OCI-LY1 (cell line): ENCODE measurements around the gene GTPBP1.

Experiments
- H2AFZ ChIP-seq: fragments of 200-600 bp; sonication (generic), shearing (Covaris generic); 2 replicates; pipeline ENCODE4 v1.6.0; 2014; ENCODE audit warnings: antibody characterized with exemption, mild to moderate bottlenecking, low read length
- H3F3A ChIP-seq: fragments of 200-600 bp; sonication (generic), shearing (Covaris generic); 2 replicates; pipeline ENCODE4 v1.6.0; 2014; ENCODE audit warnings: mild to moderate bottlenecking, antibody characterized with exemption, low read length, moderate library complexity; ENCODE audit not compliant: insufficient read depth
- H3K27ac ChIP-seq: fragments of 200-600 bp; sonication (generic); 2 replicates; pipeline ENCODE4 v1.5.1; 2014; ENCODE audit warnings: low read length, mixed run types, mild to moderate bottlenecking, low read depth; ENCODE audit not compliant: poor library complexity, severe bottlenecking
- H3K27me3 ChIP-seq: fragments of 200-600 bp; sonication (generic); 2 replicates; pipeline ENCODE4 v1.6.0; 2014; ENCODE audit warnings: antibody characterized with exemption, mild to moderate bottlenecking, low read length, moderate library complexity; ENCODE audit not compliant: insufficient read depth
- H3K36me3 ChIP-seq: fragments of 200-600 bp; sonication (generic); 2 replicates; pipeline ENCODE4 v1.6.1; 2014; ENCODE audit warnings: mild to moderate bottlenecking, antibody characterized with exemption, low read length, moderate library complexity, mixed read lengths; ENCODE audit not compliant: insufficient read depth
- H3K4me1 ChIP-seq: fragments of 200-600 bp; sonication (generic); 2 replicates; pipeline ENCODE4 v1.5.1; 2014; ENCODE audit warnings: mild to moderate bottlenecking, low read length, moderate library complexity; ENCODE audit not compliant: insufficient read depth, severe bottlenecking
- H3K4me2 ChIP-seq: fragments of 200-600 bp; sonication (generic), shearing (Covaris generic); 2 replicates; pipeline ENCODE4 v1.6.1; 2014; ENCODE audit warnings: low read length
- H3K4me3 ChIP-seq: fragments of 200-600 bp; sonication (generic); 2 replicates; pipeline ENCODE4 v1.5.1; 2014; ENCODE audit warnings: low read length, low read depth, mild to moderate bottlenecking, mixed read lengths; ENCODE audit not compliant: poor library complexity, severe bottlenecking
- H3K79me2 ChIP-seq: fragments of 200-600 bp; shearing (Covaris generic); 2 replicates; pipeline ENCODE4 v1.6.1; 2016; ENCODE audit warnings: mixed run types, low read length, mixed read lengths; ENCODE audit not compliant: insufficient read depth
- H3K9ac ChIP-seq: fragments of 200-600 bp; sonication (generic), shearing (Covaris generic); 2 replicates; pipeline ENCODE4 v1.6.1; 2014; ENCODE audit warnings: mild to moderate bottlenecking, low read length, mixed read lengths
- H3K9me2 ChIP-seq: fragments of 200-600 bp; sonication (generic), shearing (Covaris generic); 2 replicates; pipeline ENCODE4 v1.6.1; 2014; ENCODE audit warnings: low read depth, mild to moderate bottlenecking, low read length, mixed read lengths
- H3K9me3 ChIP-seq: fragments of 200-600 bp; shearing (Covaris generic); 2 replicates; pipeline ENCODE4 v1.6.1; 2014; ENCODE audit warnings: low read length, mixed read lengths
- H4K20me1 ChIP-seq: fragments of 200-600 bp; sonication (generic), shearing (Covaris generic); 2 replicates; pipeline ENCODE4 v1.6.0; 2016; ENCODE audit warnings: mild to moderate bottlenecking, low read length; ENCODE audit not compliant: insufficient read depth
- CTCF ChIP-seq: fragments of 200-600 bp; sonication (generic), shearing (Covaris generic); IDR thresholded peaks from 2 replicates; pipeline ENCODE4 v1.5.1; 2017; ENCODE audit warnings: mild to moderate bottlenecking, antibody characterized with exemption, low read length, moderate library complexity, mixed read lengths
- EZH2 ChIP-seq: fragments of 200-600 bp; sonication (generic), shearing (Covaris generic); IDR thresholded peaks from 2 replicates; pipeline ENCODE4 v1.8.0; 2017; ENCODE audit warnings: borderline replicate concordance, mixed run types, mild to moderate bottlenecking, antibody characterized with exemption, low read length, moderate library complexity, mixed read lengths

GTPBP1 gene

GRCh38 chr22:38767313-38767712 is 61.6 kb downstream of the GTPBP1 start:
- TF ChIP-seq CTCF (no peak), EZH2 (no peak)
- H3K27me3 ChIP-seq: no peaks in the 10 kb centered on the region

GRCh38 chr22:38768036-38768435 is 62.3 kb downstream of the GTPBP1 start:
- H3K27ac ChIP-seq: no peak overlapping the region
- H3K27me3 ChIP-seq: no peaks in the 10 kb centered on the region
- no peaks in the 10 kb centered on the region for H4K20me1 ChIP-seq
- H3F3A ChIP-seq: no peaks in the 10 kb centered on the region
- no peak overlapping the region for H2AFZ ChIP-seq
- no peaks in the 10 kb centered on the region for H3K36me3 ChIP-seq
- H3K4me2 ChIP-seq: no peak overlapping the region
- TF ChIP-seq CTCF: no peak
- no peak for TF ChIP-seq EZH2
- no peaks in the 10 kb centered on the region for H3K9me3 ChIP-seq
- H3K4me3 ChIP-seq: no peak overlapping the region
- no peaks in the 10 kb centered on the region for H3K4me1 ChIP-seq
- no peaks in the 10 kb centered on the region for H3K9me2 ChIP-seq
- H3K9ac ChIP-seq: no peak overlapping the region
- no peaks in the 10 kb centered on the region for H3K79me2 ChIP-seq

More at GRCh38 chr22:38767313-38767712, 61.6 kb downstream of the GTPBP1 start:
- H3K4me2 ChIP-seq: no peak overlapping the region
- no peaks in the 10 kb centered on the region for H3K4me1 ChIP-seq
- H3K79me2 ChIP-seq: no peaks in the 10 kb centered on the region
- no peaks in the 10 kb centered on the region for H4K20me1 ChIP-seq
- H3K9me3 ChIP-seq: no peaks in the 10 kb centered on the region
- no peaks in the 10 kb centered on the region for H3K36me3 ChIP-seq
- H3K4me3 ChIP-seq: no peak overlapping the region
- H2AFZ ChIP-seq: no peak overlapping the region
- no peak overlapping the region for H3K9ac ChIP-seq
- H3F3A ChIP-seq: no peaks in the 10 kb centered on the region
- H3K9me2 ChIP-seq: no peaks in the 10 kb centered on the region
- H3K27ac ChIP-seq: no peak overlapping the region

GRCh38 chr22:38770257-38770949 is 64.7 kb downstream of the GTPBP1 start:
- Histone ChIP-seq H3F3A (no peaks in the 10 kb centered on the region), H3K27ac (no peak overlapping the region), H3K9ac (no peak overlapping the region), H3K4me2 (no peak overlapping the region), H3K9me2 (no peaks in the 10 kb centered on the region), H3K9me3 (no peaks in the 10 kb centered on the region), H3K4me1 (no peaks in the 10 kb centered on the region), H3K36me3 (no peaks in the 10 kb centered on the region), H2AFZ (no peak overlapping the region), H4K20me1 (no peaks in the 10 kb centered on the region), H3K79me2 (no peaks in the 10 kb centered on the region), H3K4me3 (no peak overlapping the region), H3K27me3 (no peaks in the 10 kb centered on the region)
- TF ChIP-seq EZH2 (no peak), CTCF (no peak)
